GM20000 (cell line): Measurements from ENCODE around the gene ALDOB.

Source experiments
- DNase-seq: peaks from one replicate; pipeline ENCODE4 v3.0.0; 2012; ENCODE audit warnings: low spot score
- CTCF ChIP-seq: IDR thresholded peaks from 2 replicates; pipeline ENCODE4 v1.5.1; 2012; ENCODE audit warnings: mild to moderate bottlenecking, control low read depth; ENCODE audit errors: extremely low read depth, missing control alignments

Gene ALDOB

DNA sequence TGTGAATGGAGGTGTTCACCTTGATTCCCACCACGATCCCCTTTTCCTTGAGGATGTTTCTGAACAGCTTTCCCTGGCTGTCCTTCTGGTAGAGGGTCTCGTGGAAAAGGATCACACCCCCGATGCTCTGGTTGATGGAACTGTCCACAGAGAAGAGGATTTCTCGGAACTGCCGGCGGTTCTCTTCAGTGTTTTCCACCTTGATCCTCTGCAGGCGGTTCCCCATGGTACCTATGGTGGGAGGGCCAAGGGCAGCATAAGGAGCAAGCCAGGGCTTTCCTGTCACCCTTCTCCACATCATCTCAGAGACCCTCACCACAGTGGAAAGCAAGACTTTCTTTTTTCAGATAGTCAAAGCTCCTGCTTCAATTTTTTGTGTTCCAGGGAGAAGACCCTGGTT is 5.8 kb downstream of the ALDOB start:
- TF ChIP-seq CTCF, result no peak
- no peak for DNase-seq

DNA sequence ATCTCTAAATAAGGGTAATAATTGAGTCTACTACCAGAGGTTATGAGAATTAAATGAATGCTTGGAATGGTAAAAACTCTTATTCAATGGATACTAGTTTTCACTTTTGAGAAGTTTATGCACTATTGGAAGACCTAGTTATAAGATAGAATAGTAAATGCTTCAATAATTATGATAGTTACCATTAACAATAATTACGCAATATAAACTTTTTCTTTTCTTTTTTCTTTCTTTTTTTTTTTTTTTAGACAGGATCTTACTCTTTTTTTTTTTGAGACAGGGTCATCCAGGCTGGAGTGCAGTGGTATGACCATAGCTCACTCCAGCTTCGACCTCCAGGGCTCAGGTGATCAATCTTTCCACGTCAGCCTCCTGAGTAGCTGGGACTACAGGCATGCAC is 6.7 kb downstream of the ALDOB start:
- TF ChIP-seq CTCF, result no peak
- no peak for DNase-seq

DNA sequence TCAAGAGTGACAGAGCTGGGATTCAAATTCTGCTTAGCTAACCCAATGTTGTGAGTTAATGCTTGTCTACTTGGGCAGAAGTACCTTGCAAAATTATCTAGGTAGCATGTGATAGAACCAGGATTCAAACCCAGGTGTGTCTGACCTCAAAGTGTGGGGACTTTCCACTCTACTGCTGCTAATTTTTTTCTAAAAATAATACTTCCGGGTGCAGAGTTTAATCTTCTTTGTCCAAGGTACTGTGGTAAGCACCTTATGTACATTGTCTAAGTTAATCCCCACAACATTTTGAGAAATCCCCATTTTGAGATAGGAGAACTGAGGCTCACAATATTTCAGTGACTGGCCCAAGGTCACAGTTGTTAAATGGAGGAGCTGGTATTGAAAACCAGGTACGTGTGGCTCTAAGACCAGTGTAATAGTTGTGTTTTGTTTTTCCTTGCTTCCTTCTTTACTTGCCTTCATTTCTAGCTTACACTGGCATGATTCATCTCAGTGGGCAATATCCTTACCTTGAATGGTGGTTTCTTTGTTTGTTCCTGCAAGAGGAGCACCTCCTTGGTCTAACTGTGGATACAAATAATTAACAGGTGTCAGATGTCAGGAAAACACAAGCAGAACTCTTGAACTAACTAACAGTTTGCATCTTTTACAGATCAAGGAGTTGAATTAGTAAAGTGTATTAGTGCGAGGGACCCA is 7.5 kb downstream of the ALDOB start:
- DNase-seq, result no peak
- no peak for TF ChIP-seq CTCF

DNA sequence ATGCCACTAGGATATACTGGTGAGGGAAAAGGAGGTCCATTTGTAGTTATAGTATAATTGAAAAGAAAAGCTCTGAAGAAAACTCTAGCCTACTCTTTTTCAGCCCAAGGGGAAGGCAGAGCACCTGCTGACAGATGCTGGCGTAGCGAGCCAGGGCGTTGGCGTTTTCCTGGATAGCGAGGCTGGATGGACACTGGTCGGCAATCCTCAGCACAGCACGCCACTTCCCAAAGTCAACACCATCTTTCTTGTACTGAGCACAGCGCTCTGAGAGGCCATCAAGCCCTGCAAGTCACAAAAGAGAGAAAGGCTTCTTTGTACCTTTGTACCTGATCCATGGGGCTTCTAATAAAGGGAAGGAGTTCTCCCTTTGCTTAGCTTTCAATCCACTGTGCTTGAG is 8.2 kb downstream of the ALDOB start:
- no peak for DNase-seq
- TF ChIP-seq CTCF, result no peak

- no peak for TF ChIP-seq CTCF
- DNase-seq, result no peak
These were observed 13.9 kb downstream of the ALDOB start for GRCh38 chr9:101421653-101422065.

- TF ChIP-seq CTCF, result no peak
- DNase-seq, result no peak
These were observed 15.7 kb downstream of the ALDOB start for GRCh38 chr9:101419863-101420262.

GRCh38 chr9:101418518-101419430 is 16.8 kb downstream of the ALDOB start:
- no peak for DNase-seq
- no peak for TF ChIP-seq CTCF
